ENCODE measurements around the gene LILRB2.

- TF ChIP-seq POLR2A (IDR thresholded peaks at IDR 0.05) (no peak), POLR2AphosphoS5 (IDR thresholded peaks at IDR 0.05) (no peak), CTCF (IDR thresholded peaks at IDR 0.05) (no peak), EP300 (IDR thresholded peaks at IDR 0.05) (no peak)
Measured at GRCh38 chr19:54287456-54287855, 6.5 kb upstream of the LILRB2 start.

Measured in stomach (tissue), 4 donors.